Gastrocnemius medialis (tissue), 4 donors: ENCODE results near the gene PPARGC1A.

Experiments used
- POLR2A ChIP-seq, 2 donors: fragments of 450-650 bp; IDR thresholded peaks; one replicate each; pipeline ENCODE4 v1.6.1; 2017; ENCODE audit warnings: antibody characterized with exemption in 2 of 2, mild to moderate bottlenecking in 2 of 2, moderate library complexity in 2 of 2
- TF ChIP-seq, protein P1 (sequence below), 5 experiments: fragments of 450-650 bp in 3 of 5; fragments of 200-600 bp in 2 of 5; sonication (generic) in 2 of 5; IDR thresholded peaks in 4 of 5; conservative IDR thresholded peaks in 1 of 5; 1 replicate in 4 of 5; 2 replicates in 1 of 5; pipeline ENCODE4 v1.5.1; 2016 to 2019; ENCODE audit warnings: antibody characterized with exemption in 5 of 5, mild to moderate bottlenecking in 3 of 5, moderate library complexity in 3 of 5

DNA sequence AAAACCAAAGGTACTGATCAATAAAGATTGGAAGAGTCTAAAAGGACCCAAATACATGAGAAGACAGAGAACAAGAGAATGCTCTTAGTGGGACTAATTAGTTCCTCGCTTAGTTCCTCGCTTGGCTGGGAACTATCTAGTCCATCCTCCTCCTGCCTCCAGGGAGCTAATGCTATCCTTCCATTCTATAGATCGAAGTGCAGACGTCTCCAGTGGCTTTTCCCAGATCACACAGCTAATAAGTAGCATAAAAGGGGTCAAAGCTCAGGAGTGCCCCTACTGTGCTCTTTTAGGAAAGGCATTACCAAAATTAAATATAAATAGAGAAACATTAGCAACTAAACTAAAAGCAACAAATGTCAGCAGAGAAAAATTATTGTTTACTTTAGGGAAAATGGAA is 42.3 kb upstream of the PPARGC1A start:
- TF ChIP-seq, protein P1, sequence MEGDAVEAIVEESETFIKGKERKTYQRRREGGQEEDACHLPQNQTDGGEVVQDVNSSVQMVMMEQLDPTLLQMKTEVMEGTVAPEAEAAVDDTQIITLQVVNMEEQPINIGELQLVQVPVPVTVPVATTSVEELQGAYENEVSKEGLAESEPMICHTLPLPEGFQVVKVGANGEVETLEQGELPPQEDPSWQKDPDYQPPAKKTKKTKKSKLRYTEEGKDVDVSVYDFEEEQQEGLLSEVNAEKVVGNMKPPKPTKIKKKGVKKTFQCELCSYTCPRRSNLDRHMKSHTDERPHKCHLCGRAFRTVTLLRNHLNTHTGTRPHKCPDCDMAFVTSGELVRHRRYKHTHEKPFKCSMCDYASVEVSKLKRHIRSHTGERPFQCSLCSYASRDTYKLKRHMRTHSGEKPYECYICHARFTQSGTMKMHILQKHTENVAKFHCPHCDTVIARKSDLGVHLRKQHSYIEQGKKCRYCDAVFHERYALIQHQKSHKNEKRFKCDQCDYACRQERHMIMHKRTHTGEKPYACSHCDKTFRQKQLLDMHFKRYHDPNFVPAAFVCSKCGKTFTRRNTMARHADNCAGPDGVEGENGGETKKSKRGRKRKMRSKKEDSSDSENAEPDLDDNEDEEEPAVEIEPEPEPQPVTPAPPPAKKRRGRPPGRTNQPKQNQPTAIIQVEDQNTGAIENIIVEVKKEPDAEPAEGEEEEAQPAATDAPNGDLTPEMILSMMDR (IDR thresholded peaks at IDR 0.05 in 4 of 5, conservative IDR thresholded peaks at IDR 0.05 in 1 of 5) = no peak
- TF ChIP-seq POLR2A (IDR thresholded peaks at IDR 0.05) = no peak
